Left ventricle myocardium inferior (tissue), 1 donor: Measurements from ENCODE around the gene MICAL3. TPM values are rescaled to one million over a fixed set of nuclear protein-coding genes. Genes with fewer than 3 reads are reported as not detected.
A peak's percentile ranks its signal among the peaks of the same experiment; 100 is the strongest.

ENCODE experiments used
- DNase-seq: peaks from one replicate; pipeline ENCODE4 v3.0.0-alpha.2; 2020
- H3K27ac ChIP-seq: fragments of 200-600 bp; replicated peaks from 2 replicates; pipeline ENCODE4 v1.8.0; 2021
- H3K27me3 ChIP-seq: fragments of 200-600 bp; 2 replicates; pipeline ENCODE4 v1.8.0; 2021; ENCODE audit warnings: low read depth
- H3K36me3 ChIP-seq: fragments of 200-600 bp; 2 replicates; pipeline ENCODE4 v1.8.0; 2021
- H3K4me1 ChIP-seq: fragments of 200-600 bp; 2 replicates; pipeline ENCODE4 v1.8.0; 2021
- H3K4me3 ChIP-seq: fragments of 200-600 bp; 2 replicates; pipeline ENCODE4 v1.8.0; 2021; ENCODE audit warnings: mild to moderate bottlenecking, moderate library complexity
- H3K9me3 ChIP-seq: fragments of 200-600 bp; replicated peaks from 2 replicates; pipeline ENCODE4 v1.8.0; 2021
- CTCF ChIP-seq: fragments of 200-600 bp; IDR thresholded peaks from 2 replicates; pipeline ENCODE4 v1.8.0; 2021; ENCODE audit warnings: antibody characterized with exemption, mild to moderate bottlenecking, borderline replicate concordance
- intact Hi-C: fragments of 100-400 bp; cut with micrococcal nuclease; formaldehyde crosslinking; loops from one replicate; pipeline ENCODE4 v1.11.0; 2022
- total RNA-seq: library from RNA; stranded (reverse); fragmentation: NEBNext Ultra II Directional; extraction: Animal tissue kit (Norgen Biotek cat#: 25700); gene quantifications from one replicate; pipeline ENCODE4 v1.2.1, GENCODE V29; 2021
- donor health status: DM: no; HTN: yes; CAD: no; lungs with severe emphysema.

MICAL3 gene
- total RNA-seq, 1 donor from 2014 or later: 92.5 TPM

DNA sequence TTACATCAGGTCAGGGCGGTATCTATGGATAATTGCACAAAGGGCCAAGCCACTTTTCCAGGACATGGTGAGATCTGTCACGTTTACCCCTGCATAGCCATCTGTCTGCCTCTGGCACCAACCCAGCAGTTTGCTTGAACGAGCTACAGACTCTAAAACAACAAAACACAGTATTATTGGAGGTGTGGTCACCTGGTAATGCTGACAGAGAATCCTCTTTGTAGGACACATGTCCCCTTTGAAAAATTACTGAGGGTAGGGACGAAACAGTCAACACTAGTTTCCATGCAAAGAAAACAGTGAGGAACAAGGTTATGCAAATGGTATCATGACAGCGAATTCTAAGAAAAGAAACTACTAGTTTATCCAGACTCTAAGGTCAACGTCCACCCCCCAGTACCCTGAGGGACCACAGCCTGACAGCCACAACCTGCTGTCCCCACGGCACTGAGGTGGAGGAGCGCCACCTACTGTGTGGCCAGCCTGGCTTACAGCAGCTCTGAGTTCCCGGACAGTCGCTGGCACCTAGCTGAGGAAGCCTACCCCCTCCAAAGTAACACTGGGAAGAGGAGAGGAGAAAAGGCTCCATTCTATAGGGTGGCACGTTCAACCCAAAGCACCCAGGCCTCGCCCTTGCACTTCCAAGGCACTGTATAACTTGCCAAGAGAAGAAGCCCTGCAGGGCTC lies 132.7 kb downstream of the MICAL3 start:
- no peak overlapping the region for H3K4me3 ChIP-seq
- no peaks in the 10 kb centered on the region for H3K27me3 ChIP-seq
- intact Hi-C loops: no loop called here
- H3K36me3 ChIP-seq: peaks cover 67% of the 10 kb centered on the region
- DNase-seq: peak; percentile 71
- peak; percentile 71 for TF ChIP-seq CTCF
- peak overlapping the region; percentile 81 for H3K27ac ChIP-seq
- peaks cover 61% of the 10 kb centered on the region for H3K4me1 ChIP-seq
- no peaks in the 10 kb centered on the region for H3K9me3 ChIP-seq

DNA sequence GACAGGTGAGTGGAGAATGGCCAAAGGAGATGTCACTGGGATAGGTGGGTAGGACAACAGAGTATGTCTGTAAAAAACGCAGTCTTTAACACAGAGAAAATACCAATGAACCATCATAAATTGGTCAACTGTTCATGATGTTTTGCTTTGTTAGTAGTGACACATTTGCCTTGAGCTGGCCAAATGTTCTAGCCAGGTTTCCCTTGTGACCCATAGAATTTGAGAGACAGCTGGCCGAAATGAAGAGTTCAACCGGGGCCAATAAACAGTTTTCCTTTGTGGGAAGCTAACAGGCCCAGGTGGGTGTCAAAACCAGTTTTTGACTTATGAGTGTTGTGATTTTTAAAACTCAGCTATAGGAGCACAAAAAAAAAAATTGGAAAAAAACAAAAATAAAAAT lies 133.5 kb downstream of the MICAL3 start:
- TF ChIP-seq CTCF: no peak
- H3K4me3 ChIP-seq: peak overlapping the region; percentile 4

DNA sequence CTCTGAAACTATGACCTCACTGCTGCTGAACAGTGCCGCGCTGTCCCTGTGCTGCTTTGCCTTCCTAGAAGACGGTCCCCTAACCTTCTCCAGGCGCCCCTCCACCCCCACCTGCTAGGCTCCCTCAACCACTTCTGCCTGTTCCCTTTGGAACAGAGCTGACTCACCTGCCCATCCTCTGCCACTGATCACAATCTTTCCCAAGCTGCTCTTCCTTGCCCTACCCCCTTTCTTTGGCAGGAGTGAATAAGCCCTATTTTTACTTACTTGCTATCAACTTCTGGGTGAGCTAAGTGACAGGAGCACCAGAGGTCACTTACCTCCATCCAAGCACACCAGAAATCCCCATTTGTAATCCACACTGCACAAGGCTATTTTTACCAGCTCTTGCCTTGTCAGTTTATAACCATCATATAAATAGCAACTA lies 134.1 kb downstream of the MICAL3 start:
- Histone ChIP-seq H3K4me1 (peaks cover 58% of the 10 kb centered on the region), H3K9me3 (no peaks in the 10 kb centered on the region), H3K4me3 (no peak overlapping the region), H3K27me3 (no peaks in the 10 kb centered on the region), H3K36me3 (peaks cover 67% of the 10 kb centered on the region), H3K27ac (peak overlapping the region; percentile 81)
- DNase-seq: no peak
- no peak for TF ChIP-seq CTCF
- intact Hi-C loops: no loop called here

More for the DNA sequence above, 133.5 kb downstream of the MICAL3 start:
- peak overlapping the region; percentile 81 for H3K27ac ChIP-seq
- DNase-seq: no peak
- H3K27me3 ChIP-seq: no peaks in the 10 kb centered on the region
- peaks cover 67% of the 10 kb centered on the region for H3K36me3 ChIP-seq
- H3K4me1 ChIP-seq: peaks cover 58% of the 10 kb centered on the region
- no peaks in the 10 kb centered on the region for H3K9me3 ChIP-seq
- intact Hi-C loops: no loop called here

DNA sequence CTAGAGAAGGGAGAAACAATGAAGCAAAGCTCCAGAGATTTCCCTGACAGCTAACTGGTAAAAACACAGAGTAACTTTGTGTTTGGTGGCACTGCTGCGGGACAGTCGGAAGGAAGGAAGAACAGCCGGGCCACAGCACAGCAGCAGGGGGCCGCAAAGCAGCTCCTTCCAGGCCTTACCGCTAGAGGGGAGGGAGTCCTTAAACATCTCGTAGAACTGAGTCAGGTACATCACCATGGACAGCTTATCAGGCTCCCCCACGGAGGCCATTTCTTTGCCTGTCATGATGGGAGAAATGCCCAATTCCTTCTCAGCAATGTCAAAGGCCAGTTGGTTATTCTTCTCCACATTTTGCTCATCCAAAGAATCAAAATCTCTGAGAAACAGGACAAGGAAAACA lies 135.5 kb downstream of the MICAL3 start:
- Histone ChIP-seq H3K9me3 (no peaks in the 10 kb centered on the region), H3K4me3 (no peak overlapping the region), H3K27me3 (no peaks in the 10 kb centered on the region), H3K36me3 (peaks cover 67% of the 10 kb centered on the region), H3K27ac (peak overlapping the region; percentile 81), H3K4me1 (peaks cover 70% of the 10 kb centered on the region)
- no peak for DNase-seq
- no peak for TF ChIP-seq CTCF
- intact Hi-C loops: no loop called here

DNA sequence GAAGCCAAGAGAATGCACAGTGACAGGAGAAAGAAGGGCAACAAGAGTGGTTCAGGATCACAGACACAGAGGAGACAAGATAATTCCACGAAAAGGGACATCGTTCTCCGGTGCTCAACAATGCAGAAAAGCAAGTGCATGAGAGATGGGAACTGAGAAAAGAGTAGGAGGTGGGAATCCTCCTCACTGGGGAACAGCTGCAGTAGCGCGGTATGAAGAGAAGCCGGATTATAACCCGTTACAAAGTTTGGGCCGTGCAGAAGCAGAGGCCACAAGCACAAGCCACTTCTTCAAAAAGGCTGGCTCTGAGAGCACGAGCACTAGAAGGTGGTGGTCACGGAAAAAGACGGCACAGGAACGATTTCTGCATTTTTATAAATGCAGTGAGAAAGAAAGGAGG lies 135.9 kb downstream of the MICAL3 start:
- intact Hi-C loops: no loop called here
- Histone ChIP-seq H3K27ac (peak overlapping the region; percentile 81), H3K4me1 (peaks cover 73% of the 10 kb centered on the region), H3K36me3 (peaks cover 63% of the 10 kb centered on the region), H3K9me3 (no peaks in the 10 kb centered on the region), H3K4me3 (no peak overlapping the region), H3K27me3 (no peaks in the 10 kb centered on the region)
- DNase-seq: no peak
- no peak for TF ChIP-seq CTCF
